ENCODE results near the gene WDR19.

WDR19 gene

DNA sequence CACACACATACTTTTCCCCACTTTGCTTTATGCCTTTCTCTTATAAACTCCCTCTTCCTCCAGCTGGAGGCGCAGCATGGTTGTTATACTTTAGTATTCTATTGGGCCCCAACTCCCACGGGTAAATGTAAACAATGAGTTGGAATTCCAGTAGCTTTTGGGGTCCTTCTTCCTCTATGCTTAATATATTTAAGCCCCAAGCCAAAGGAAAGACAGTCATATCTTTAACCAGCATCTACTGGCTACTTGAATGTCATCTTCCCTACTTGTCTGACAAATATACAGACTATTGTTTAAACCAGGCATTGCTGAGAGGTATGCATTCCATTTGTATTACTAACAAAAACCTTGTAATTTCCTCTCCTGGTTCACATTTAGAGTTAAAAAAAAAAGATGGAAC is 72.9 kb downstream of the WDR19 start:
- Histone ChIP-seq H2AFZ (ENCODE audit: low read depth, low read length) (no peak overlapping the region), H3K27ac (ENCODE audit: low read length) (no peak overlapping the region), H4K20me1 (ENCODE audit: insufficient read depth, low read length) (no peaks in the 10 kb centered on the region), H3K4me2 (ENCODE audit: insufficient read depth, low read length) (no peak overlapping the region), H3K4me1 (ENCODE audit: insufficient read depth, low read length) (no peaks in the 10 kb centered on the region), H3K9me3 (ENCODE audit: insufficient read depth, low read length, severe bottlenecking) (no peaks in the 10 kb centered on the region), H3K79me2 (ENCODE audit: insufficient read depth, low read length) (no peaks in the 10 kb centered on the region), H3K4me3 (ENCODE audit: low read depth in 1 of 2, low read length in 2 of 2) (no peak overlapping the region), H3K9ac (ENCODE audit: low read depth, low read length) (no peak overlapping the region), H3K27me3 (ENCODE audit: insufficient read depth, low read length, poor library complexity) (no peaks in the 10 kb centered on the region), H3K36me3 (ENCODE audit: insufficient read depth, low read length) (no peaks in the 10 kb centered on the region)
- ATAC-seq (ENCODE audit: insufficient read depth, low read depth) (no peak), DNase-seq (no peak)
- TF ChIP-seq EZH2 (IDR thresholded peaks at IDR 0.05; ENCODE audit: borderline replicate concordance, low read depth, low read length, severe bottlenecking), result no peak
- TF ChIP-seq, protein P1, sequence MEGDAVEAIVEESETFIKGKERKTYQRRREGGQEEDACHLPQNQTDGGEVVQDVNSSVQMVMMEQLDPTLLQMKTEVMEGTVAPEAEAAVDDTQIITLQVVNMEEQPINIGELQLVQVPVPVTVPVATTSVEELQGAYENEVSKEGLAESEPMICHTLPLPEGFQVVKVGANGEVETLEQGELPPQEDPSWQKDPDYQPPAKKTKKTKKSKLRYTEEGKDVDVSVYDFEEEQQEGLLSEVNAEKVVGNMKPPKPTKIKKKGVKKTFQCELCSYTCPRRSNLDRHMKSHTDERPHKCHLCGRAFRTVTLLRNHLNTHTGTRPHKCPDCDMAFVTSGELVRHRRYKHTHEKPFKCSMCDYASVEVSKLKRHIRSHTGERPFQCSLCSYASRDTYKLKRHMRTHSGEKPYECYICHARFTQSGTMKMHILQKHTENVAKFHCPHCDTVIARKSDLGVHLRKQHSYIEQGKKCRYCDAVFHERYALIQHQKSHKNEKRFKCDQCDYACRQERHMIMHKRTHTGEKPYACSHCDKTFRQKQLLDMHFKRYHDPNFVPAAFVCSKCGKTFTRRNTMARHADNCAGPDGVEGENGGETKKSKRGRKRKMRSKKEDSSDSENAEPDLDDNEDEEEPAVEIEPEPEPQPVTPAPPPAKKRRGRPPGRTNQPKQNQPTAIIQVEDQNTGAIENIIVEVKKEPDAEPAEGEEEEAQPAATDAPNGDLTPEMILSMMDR (IDR thresholded peaks at IDR 0.05; ENCODE audit: borderline replicate concordance, extremely low read depth, low read length, poor library complexity, severe bottlenecking), result no peak

DNA sequence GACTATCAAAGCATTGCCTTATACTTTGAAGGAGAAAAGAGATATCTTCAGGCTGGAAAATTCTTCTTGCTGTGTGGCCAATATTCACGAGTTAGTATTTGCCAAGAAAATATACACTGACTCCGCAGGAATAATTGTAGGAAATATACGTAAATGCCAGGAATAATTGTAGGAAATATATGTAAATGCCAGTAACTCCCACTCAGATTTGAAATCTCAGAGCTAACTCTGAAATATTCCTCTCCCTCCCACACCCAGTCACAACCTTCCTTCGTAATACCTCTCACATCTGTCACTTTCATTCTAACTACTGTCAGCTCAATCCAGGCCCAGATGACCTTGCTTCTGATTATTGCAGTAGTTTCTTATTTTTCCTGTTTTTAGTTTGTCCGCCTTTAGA is 73.5 kb downstream of the WDR19 start:
- no peak overlapping the region for H3K27ac ChIP-seq (ENCODE audit: low read length)
- no peaks in the 10 kb centered on the region for H3K9me3 ChIP-seq (ENCODE audit: insufficient read depth, low read length, severe bottlenecking)
- TF ChIP-seq, protein P1 (IDR thresholded peaks at IDR 0.05; ENCODE audit: borderline replicate concordance, extremely low read depth, low read length, poor library complexity, severe bottlenecking), result no peak
- TF ChIP-seq EZH2 (IDR thresholded peaks at IDR 0.05; ENCODE audit: borderline replicate concordance, low read depth, low read length, severe bottlenecking), result no peak

DNA sequence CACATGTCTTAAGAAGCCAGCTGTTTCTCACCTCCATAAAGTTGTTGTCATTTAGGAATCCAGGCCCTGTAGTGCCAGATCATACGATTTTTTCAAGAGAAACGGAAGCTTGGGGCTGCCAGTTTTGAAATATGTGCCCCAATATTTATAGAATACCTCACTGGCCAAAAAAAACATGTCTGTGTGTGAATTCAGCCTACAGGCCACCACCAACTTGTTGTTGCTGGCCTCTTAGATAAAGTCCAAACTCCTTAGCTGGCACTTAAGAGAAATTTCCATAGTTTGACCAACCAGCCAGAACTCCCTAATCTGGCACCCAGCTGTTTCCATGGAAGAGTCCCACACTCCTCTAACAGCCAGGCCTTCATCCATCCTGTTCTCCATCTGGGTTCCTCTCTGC is 74.1 kb downstream of the WDR19 start:
- Histone ChIP-seq H3K27ac (ENCODE audit: low read length) (no peak overlapping the region), H2AFZ (ENCODE audit: low read depth, low read length) (no peak overlapping the region), H3K79me2 (ENCODE audit: insufficient read depth, low read length) (no peaks in the 10 kb centered on the region), H3K27me3 (ENCODE audit: insufficient read depth, low read length, poor library complexity) (no peaks in the 10 kb centered on the region), H3K4me3 (ENCODE audit: low read depth in 1 of 2, low read length in 2 of 2) (no peak overlapping the region), H3K4me2 (ENCODE audit: insufficient read depth, low read length) (no peak overlapping the region), H3K9ac (ENCODE audit: low read depth, low read length) (no peak overlapping the region), H3K4me1 (ENCODE audit: insufficient read depth, low read length) (no peaks in the 10 kb centered on the region), H3K36me3 (ENCODE audit: insufficient read depth, low read length) (peaks cover 4% of the 10 kb centered on the region; the same call in 1 of the 2 replicates), H3K9me3 (ENCODE audit: insufficient read depth, low read length, severe bottlenecking) (no peaks in the 10 kb centered on the region), H4K20me1 (ENCODE audit: insufficient read depth, low read length) (no peaks in the 10 kb centered on the region)
- ATAC-seq (ENCODE audit: insufficient read depth, low read depth) (no peak), DNase-seq (no peak)
- TF ChIP-seq, protein P1 (IDR thresholded peaks at IDR 0.05; ENCODE audit: borderline replicate concordance, extremely low read depth, low read length, poor library complexity, severe bottlenecking), result no peak
- TF ChIP-seq EZH2 (IDR thresholded peaks at IDR 0.05; ENCODE audit: borderline replicate concordance, low read depth, low read length, severe bottlenecking), result no peak

More for the DNA sequence above, 73.5 kb downstream of the WDR19 start:
- Histone ChIP-seq H3K4me1 (ENCODE audit: insufficient read depth, low read length) (no peaks in the 10 kb centered on the region), H3K9ac (ENCODE audit: low read depth, low read length) (no peak overlapping the region), H3K4me3 (ENCODE audit: low read depth in 1 of 2, low read length in 2 of 2) (no peak overlapping the region), H4K20me1 (ENCODE audit: insufficient read depth, low read length) (no peaks in the 10 kb centered on the region), H3K79me2 (ENCODE audit: insufficient read depth, low read length) (no peaks in the 10 kb centered on the region), H2AFZ (ENCODE audit: low read depth, low read length) (no peak overlapping the region), H3K36me3 (ENCODE audit: insufficient read depth, low read length) (peaks cover 4% of the 10 kb centered on the region; the same call in 1 of the 2 replicates), H3K4me2 (ENCODE audit: insufficient read depth, low read length) (no peak overlapping the region), H3K27me3 (ENCODE audit: insufficient read depth, low read length, poor library complexity) (no peaks in the 10 kb centered on the region)
- no peak for ATAC-seq (ENCODE audit: insufficient read depth, low read depth)
- no peak for DNase-seq
